ENCODE data around the gene RILPL1.
A peak's percentile ranks its signal among the peaks of the same experiment; 100 is the strongest.
"Not testable (repeated sequence)": the region's sequence is repeated elsewhere in the genome, so short reads cannot be mapped to it uniquely, and the experiment has no call there.

Gene RILPL1

GRCh38 chr12:123572391-123572790, 38.9 kb upstream of the RILPL1 start:
- DNase-seq: no peak
- no peaks in the 10 kb centered on the region for H3K9me3 ChIP-seq
- no peaks in the 10 kb centered on the region for H3K4me1 ChIP-seq
- no peaks in the 10 kb centered on the region for H3K36me3 ChIP-seq
- no peak overlapping the region for H3K4me3 ChIP-seq (ENCODE audit: low read depth, low read length)
- no peaks in the 10 kb centered on the region for H3K27me3 ChIP-seq
- no peak for TF ChIP-seq CTCF (IDR thresholded peaks at IDR 0.05; ENCODE audit: low read depth, low read length)

- H3K4me3 ChIP-seq (ENCODE audit: low read depth, low read length): peak overlapping the region; percentile 37
- H3K27me3 ChIP-seq: no peaks in the 10 kb centered on the region
- no peak for TF ChIP-seq CTCF (IDR thresholded peaks at IDR 0.05; ENCODE audit: low read depth, low read length)
- DNase-seq: peak; percentile 50
- H3K36me3 ChIP-seq: no peaks in the 10 kb centered on the region
- no peaks in the 10 kb centered on the region for H3K9me3 ChIP-seq
- no peaks in the 10 kb centered on the region for H3K4me1 ChIP-seq
These were observed 37.9 kb upstream of the RILPL1 start for GRCh38 chr12:123571343-123571813.

GRCh38 chr12:123559468-123559867, 25.9 kb upstream of the RILPL1 start:
- Histone ChIP-seq H3K36me3 (no peaks in the 10 kb centered on the region), H3K4me1 (no peaks in the 10 kb centered on the region), H3K9me3 (no peaks in the 10 kb centered on the region), H3K4me3 (ENCODE audit: low read depth, low read length) (no peak overlapping the region), H3K27me3 (no peaks in the 10 kb centered on the region)
- no peak for TF ChIP-seq CTCF (IDR thresholded peaks at IDR 0.05; ENCODE audit: low read depth, low read length)
- DNase-seq: no peak

GRCh38 chr12:123558487-123558886, 25.0 kb upstream of the RILPL1 start:
- H3K36me3 ChIP-seq; H3K4me1 ChIP-seq; H3K4me3 ChIP-seq (ENCODE audit: low read depth, low read length); H3K27me3 ChIP-seq; DNase-seq; H3K9me3 ChIP-seq: not testable (repeated sequence)

GRCh38 chr12:123554843-123555242, 21.3 kb upstream of the RILPL1 start:
- H3K36me3 ChIP-seq; DNase-seq; H3K9me3 ChIP-seq; H3K27me3 ChIP-seq; H3K4me3 ChIP-seq (ENCODE audit: low read depth, low read length); H3K4me1 ChIP-seq: not testable (repeated sequence)

- H3K4me3 ChIP-seq (ENCODE audit: low read depth, low read length); H3K4me1 ChIP-seq; H3K27me3 ChIP-seq; H3K9me3 ChIP-seq; DNase-seq; H3K36me3 ChIP-seq: not testable (repeated sequence)
These were observed 20.6 kb upstream of the RILPL1 start for GRCh38 chr12:123554136-123554535.

- Histone ChIP-seq H3K9me3 (no peaks in the 10 kb centered on the region), H3K27me3 (no peaks in the 10 kb centered on the region), H3K4me1 (no peaks in the 10 kb centered on the region), H3K36me3 (no peaks in the 10 kb centered on the region), H3K4me3 (ENCODE audit: low read depth, low read length) (no peak overlapping the region)
- no peak for TF ChIP-seq CTCF (IDR thresholded peaks at IDR 0.05; ENCODE audit: low read depth, low read length)
- DNase-seq: no peak
These were observed 17.2 kb upstream of the RILPL1 start for GRCh38 chr12:123550700-123551099.

- no peaks in the 10 kb centered on the region for H3K27me3 ChIP-seq
- no peaks in the 10 kb centered on the region for H3K36me3 ChIP-seq
These were observed 14.6 kb upstream of the RILPL1 start for GRCh38 chr12:123548107-123548506.

More at GRCh38 chr12:123548107-123548506, 14.6 kb upstream of the RILPL1 start:
- no peak overlapping the region for H3K4me3 ChIP-seq (ENCODE audit: low read depth, low read length)
- TF ChIP-seq CTCF (IDR thresholded peaks at IDR 0.05; ENCODE audit: low read depth, low read length): no peak
- H3K9me3 ChIP-seq: no peaks in the 10 kb centered on the region
- H3K4me1 ChIP-seq: no peaks in the 10 kb centered on the region
- DNase-seq: no peak
